GM18508 (cell line): ENCODE measurements around the gene SLC10A1.
"Not testable (repeated sequence)": the region's sequence is repeated elsewhere in the genome, so short reads cannot be mapped to it uniquely, and the experiment has no call there.

Experiments
- ATAC-seq: cut with Tn5 transposase; IDR thresholded peaks from one replicate; pipeline ENCODE4 v1.9.1; 2021; ENCODE audit warnings: moderate number of reproducible peaks; ENCODE audit not compliant: insufficient read depth, unreplicated experiment

Gene SLC10A1

GRCh38 chr14:69796797-69797500 lies at the start of gene SLC10A1:
Gene SLC10A1, minus strand, starts transcription at chr14:69797241. Its CDS starts 86 bp downstream, at chr14:69797155.
- ATAC-seq, result no peak

- ATAC-seq, result no peak
These were observed 48.7 kb upstream of the SLC10A1 start for GRCh38 chr14:69845787-69846186.

DNA sequence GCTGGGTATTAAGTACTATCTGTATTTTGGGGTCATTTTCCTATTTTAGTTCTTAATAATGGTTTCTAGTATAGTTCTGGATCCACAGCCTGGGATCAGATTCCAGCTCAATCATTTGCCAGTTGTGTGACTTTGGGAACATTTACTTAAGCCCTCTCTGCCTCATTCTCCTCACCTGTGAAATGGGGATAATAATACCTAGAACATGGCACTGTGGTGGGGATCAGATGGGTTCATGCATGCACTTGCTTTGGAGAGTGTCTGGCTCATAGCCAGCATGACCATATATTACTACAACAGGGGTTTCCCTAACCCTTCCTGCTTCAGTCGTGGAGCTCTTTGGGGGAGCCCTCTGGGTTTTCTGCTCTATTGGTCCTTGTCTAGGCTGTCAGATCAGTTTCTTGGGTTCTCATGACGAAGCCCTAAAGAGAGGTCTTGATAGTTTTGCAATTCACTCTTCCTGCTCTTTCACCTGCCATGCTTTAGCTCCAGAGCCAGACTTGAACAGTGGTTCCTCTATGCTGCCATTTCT lies 48.1 kb upstream of the SLC10A1 start:
- no peak for ATAC-seq

DNA sequence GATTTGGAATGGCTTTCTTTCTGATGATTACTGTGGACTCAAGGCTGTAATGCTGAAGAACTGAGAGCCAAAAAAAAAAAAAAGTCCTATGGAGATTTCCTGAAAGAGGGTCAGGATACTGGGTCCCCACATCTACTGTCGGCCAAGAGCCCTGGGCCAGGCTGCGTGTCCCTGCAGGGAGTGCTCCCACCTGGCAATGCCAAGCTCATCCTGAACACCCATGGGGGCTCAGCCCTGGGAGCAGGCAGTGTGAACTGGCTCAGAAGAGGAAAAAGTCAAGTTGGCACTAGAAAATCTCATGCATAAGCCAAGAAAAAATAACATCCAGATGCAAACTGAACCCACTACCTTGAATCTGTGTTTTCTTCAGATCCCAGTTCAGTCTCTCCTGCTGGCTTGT lies 47.1 kb upstream of the SLC10A1 start:
- no peak for ATAC-seq

GRCh38 chr14:69842686-69843420 lies 45.8 kb upstream of the SLC10A1 start:
- ATAC-seq, result no peak

DNA sequence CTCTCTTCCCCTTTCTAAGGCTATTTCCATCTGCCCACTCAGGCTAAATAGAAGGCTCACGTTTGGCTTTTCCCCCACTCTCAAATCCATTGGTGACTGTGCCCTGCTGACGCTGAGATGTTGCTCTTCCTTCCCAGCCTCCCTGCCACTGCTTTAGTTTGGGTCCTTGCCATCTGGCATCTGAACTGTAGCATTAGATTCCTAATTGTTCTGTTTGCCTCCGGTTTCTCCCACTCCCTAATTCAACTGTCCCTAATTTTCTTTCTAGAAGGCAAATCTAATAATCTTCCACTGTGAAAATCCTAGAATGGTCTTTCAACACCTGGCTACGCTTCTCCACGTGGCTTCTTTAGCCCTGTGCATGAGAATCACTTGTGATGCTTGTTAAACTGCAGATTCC lies 44.6 kb upstream of the SLC10A1 start:
- no peak for ATAC-seq

DNA sequence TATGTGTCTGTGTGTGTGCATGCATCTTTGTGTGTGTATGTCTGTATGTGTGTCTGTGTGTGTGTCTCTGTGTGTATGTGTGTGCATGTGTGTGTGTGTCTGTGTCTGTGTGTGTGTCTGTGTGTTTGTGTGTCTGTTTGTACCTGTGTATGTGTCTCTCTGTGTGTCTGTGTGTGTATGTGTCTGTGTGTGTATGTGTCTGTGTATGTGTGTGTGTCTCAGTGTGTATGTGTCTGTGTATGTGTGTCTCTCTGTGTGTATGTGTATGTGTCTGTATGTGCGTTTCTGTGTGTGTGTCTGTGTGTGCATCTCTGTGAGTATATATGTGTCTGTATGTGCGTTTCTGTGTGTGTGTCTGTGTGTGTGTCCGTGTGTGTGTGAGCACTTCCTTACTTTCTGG lies 42.6 kb upstream of the SLC10A1 start:
- no peak for ATAC-seq

DNA sequence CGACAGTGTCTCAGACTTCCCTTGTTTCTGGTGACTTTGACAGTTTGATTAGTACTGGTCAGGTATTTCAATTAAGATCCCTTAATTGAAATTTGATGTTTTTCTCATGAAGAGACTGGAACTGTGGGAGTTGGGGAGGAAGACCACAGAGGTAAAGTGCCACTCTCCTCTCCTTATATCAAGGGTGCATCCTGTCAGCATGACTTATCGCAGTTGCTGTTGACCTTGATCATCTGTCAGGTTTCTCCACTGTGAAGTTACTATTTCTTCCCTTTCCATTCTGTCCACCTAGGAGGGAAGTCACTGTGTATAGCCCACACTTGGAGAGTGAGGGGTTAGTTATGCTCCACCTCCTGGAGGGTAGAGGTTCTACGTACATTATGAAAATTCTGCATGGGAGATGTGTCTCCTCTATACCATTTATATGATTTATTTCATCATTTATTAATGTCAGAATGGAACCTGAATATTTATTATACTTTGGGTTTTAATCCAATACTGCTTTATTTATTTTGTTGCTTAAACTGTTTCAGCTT lies 41.9 kb upstream of the SLC10A1 start:
- ATAC-seq, result no peak

- no peak for ATAC-seq
These were observed 31.8 kb upstream of the SLC10A1 start for GRCh38 chr14:69828879-69829278.

- no peak for ATAC-seq
These were observed 31.3 kb upstream of the SLC10A1 start for GRCh38 chr14:69828354-69828753.

DNA sequence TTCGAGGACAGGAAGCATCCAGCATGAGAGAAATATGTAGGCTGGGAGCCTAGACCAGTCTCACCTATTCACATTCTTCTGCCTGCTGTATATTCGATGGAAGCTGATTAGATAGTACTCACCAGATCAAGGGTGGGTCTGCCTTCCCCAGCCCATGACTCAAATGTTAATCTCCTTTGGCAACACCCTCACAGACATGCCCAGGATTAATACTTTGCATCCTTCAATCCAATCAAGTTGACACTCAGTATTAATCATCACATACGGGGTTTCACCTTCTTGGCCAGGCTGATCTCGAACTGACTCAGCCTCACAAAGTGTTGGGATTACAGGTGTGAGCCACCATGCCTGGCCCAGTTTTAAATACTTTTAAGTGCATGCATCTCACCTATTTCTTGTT lies 30.5 kb upstream of the SLC10A1 start:
- no peak for ATAC-seq

GRCh38 chr14:69822456-69822855 lies 25.4 kb upstream of the SLC10A1 start:
- no peak for ATAC-seq

DNA sequence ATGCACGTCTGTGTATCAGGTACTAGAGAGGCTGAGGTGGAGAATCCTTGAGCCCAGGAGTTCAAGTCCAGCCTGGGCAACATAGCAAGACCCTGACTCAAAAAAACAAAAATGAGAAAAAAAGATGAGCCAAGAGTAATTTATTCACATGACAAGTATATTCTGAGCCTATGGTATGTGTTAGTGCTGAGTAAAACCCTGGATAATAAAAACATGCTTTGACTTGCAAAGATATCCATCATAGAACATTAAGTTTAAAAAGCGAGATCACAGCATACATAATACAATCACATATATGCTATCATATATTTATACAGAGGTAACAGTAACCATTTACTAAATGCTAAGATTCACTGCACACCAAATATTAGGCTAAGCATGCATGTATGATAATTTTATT lies 23.9 kb upstream of the SLC10A1 start:
- no peak for ATAC-seq

- ATAC-seq, result no peak
These were observed 22.6 kb upstream of the SLC10A1 start for GRCh38 chr14:69819607-69820006.

GRCh38 chr14:69818758-69819191 lies 21.7 kb upstream of the SLC10A1 start:
- ATAC-seq, result no peak

DNA sequence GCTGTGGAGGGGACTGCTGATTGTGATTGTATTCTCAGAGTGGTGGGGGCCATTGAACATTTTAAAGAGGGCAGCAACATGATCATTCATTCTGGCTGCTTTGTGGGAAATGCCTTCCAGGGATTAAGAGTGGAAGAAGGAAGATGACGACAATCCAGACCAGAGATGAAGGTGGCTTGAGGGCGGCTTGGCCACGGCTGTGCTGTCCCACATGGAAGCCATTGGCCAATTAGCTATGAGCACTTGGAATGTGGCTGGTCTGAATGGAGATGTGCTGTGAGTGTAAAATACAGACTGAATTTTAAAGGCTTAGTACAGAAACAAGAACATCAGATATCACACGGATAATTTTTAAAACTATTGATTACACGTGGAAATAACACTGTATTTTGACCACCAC lies 19.2 kb upstream of the SLC10A1 start:
- ATAC-seq, result no peak

DNA sequence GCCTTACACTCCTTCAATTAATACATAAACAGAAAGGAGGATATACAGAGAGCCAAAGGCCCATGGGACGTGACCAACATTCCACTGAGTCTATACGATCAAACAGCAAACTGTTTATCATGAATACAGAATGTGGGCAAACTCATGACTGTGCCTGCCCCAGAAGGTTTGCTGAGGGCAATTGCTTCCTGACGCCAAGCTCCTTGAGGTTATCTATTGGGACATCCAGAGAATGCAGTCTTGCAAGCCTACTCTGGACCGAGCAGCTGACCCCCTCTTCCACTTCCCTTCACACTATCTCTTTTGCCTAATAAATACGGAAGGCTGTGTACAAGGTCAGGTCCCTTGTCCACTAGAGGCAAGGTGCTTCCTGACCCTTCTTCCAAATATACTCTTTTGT lies 18.5 kb upstream of the SLC10A1 start:
- no peak for ATAC-seq

DNA sequence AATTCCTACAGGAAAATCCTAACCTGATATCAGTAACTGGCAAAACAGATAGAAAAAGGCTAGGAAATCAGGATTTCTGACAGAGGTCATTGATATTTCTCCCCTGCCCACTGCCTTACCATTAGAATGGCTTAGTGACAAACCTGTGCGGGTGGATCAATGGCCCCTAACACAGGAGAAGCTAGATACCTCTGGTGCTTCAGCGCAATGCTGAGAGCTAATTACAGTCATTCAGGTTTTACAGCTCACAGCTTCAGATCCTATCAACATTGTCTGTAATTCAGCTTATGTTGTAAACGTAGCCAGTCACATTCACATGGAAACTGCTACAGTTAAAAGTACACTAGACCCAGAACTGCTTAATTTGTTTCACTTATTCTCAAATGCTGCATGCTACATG lies 17.4 kb upstream of the SLC10A1 start:
- no peak for ATAC-seq

DNA sequence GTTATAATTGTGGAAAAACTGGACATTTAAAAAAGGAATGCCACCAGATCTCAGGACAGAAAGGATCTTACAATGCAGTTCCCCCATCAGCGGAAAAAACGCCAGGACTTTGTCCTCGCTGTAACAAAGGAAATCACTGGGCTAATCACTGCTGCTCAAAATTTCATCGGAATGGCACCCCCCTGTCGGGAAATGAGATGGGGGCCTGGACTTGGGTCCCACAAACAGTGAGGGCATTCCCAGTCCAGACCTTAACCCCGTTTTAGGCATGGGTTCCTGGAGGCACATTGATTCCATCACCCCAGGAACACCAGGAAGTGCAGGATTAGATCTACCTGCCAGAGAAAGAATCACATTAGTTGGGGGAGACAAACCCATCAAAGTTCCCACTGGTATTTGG lies 16.3 kb upstream of the SLC10A1 start:
- ATAC-seq, result not testable (repeated sequence)

DNA sequence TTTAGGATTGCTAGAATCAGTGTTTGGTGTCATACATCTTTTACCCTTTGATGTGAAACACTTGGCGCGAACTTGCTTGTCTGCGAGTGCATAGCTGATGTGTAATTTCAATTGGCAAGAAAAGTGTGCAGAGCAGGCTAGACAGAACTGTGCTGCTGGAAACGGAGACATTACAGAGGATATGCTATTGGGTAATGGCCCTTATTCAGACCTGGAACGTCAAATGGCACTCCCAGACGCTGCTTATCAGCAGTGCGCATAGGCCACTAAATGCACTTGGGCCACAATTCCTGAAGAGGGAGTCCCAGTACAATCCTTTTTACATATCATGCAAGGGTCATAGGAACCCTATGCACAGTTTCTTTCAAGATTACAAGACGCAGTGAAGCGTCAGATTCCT lies 15.7 kb upstream of the SLC10A1 start:
- no peak for ATAC-seq

- ATAC-seq, result no peak
These were observed 14.8 kb upstream of the SLC10A1 start for GRCh38 chr14:69811868-69812252.
